Activated CD4-positive, CD25-positive, alpha-beta regulatory T cell (primary cell): ENCODE data around the gene DDX31.

ENCODE experiments used
- DNase-seq, 4 experiments: peaks; one replicate each; lab custom pipeline; 2025; lab: John Stamatoyannopoulos, UW

Gene DDX31

GRCh38 chr9:132594412-132594811, 75.4 kb downstream of the DDX31 start:
- no peak for DNase-seq

DNA sequence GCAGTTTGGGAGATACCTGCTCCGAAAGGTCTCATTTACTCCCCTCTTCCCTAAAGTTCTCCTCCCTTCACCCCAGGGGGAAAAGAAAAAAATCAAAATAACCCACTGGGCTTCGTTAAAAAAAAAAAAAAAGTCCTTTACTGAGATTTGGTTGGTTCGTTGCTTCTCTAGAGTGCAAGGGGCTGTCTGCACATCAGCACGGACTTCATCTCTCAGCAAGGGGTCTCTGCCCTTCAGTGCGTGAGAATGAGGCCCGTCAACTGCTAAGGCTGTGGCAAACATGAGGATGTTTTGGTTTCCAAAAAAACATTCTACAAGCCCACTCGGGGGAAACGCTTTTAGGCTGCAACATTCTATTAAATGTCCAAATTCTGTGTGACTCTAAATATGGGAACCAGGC, 77.3 kb downstream of the DDX31 start:
- no peak for DNase-seq

DNA sequence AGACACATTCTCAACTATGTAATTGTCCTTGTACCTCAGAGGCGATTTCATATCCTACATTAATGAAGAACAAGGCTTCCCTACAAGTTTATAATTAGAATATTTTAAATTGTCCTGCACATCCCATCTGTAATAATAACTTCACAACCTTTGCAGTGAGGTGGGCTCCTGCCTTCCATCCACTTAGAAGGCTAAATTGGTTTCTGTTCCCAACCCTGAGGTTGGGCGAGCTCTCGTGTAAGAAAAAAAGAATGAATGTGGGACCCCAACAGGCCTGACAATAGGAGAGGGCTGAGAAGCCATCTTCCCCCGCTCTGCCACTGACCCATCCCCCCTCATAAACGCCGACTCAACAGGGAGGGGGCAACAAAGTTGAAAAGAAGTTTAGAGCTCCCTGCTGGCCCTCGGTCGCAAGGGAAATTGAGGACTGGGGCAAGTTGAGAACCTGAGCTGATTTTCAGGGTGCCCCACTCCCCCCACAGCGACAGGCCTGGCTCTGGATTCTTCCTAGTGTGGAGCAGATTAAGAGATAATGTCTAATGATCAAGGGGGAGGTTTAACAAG, 78.0 kb downstream of the DDX31 start:
- no peak for DNase-seq

GRCh38 chr9:132591244-132591643, 78.5 kb downstream of the DDX31 start:
- DNase-seq: no peak

DNA sequence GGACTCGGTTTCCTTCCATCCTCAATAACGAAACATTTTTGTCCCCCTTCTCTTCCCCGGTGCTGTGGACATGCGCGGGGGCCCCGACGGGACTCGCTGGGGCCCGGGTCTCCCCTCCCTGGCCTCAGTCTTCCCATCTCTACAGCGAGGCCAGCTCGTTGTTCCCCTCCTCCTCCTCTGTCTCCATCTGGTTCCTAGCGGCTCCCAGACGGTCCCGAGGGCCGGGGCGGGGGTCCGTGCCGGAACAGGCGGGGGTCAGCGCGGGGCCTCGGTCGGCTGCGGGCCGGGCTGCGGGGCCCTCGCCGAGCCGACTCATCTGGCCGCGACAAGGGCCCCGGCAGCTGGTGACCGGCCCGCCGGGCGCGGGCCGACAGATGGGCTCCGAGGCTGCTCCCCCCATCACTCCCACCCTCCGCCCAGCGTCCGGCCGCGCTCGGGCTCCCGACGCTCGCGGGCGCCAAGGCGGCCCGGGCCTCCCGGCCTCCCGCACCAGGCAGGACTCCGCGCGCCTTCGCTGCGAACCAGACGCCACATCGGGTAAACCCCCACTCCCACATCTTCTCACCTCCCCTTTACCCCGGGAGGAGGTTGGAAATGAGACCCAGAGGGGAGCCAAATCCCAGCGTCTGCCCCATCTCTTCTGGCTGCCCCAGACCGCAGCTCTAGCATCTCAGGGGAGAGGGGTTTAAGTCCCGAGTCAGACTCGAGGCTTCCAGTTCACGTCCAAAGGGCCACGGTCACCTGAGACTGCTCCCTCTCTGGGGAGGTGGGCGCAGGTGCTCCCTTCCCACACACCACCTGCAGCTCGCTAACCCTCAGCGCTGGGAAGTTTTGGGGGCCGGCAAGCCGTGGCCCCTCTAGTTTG, 79.2 kb downstream of the DDX31 start:
- DNase-seq: no peak

GRCh38 chr9:132590037-132590317, 79.8 kb downstream of the DDX31 start:
- DNase-seq: no peak

DNA sequence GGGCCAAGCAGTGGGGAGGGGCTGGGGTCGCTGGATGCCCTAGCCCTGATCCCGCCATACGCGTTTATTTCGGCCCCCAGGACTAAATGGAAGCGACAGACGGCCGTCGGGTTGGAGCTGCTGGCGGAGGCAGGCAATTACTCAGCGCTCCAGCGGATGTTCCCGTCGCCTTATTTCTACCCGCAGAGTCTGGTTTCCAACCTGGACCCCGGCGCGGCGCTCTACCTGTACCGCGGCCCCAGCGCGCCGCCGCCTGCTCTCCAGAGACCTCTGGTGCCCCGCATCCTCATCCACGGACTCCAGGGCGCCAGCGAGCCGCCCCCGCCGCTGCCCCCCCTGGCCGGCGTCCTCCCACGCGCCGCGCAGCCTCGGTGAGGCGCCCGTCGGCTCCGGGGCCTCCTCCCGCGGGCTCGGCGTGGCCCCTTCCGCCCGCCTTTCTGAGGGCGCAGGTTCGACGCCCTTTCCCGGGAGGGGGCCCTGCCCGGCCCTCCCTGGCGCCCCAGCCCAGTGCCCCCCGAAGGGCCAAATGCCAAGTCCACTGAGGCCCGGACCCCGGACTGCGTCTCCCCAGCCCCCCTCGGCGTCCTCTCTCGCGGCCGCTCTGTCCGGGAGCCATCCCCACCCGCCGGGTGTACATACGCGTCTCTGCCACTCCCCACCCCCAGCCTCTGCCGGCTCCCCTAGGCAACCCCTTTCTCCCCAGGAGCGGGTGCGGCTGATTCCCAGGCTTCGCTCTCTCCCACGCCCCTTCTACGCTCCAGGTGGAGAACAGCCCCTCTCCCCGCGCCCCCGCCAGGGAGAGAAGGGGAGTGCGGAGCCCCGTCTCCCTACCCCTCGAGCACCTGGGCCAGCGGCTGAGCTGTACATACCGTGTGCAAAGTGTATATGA, 80.4 kb downstream of the DDX31 start:
- DNase-seq: no peak

DNA sequence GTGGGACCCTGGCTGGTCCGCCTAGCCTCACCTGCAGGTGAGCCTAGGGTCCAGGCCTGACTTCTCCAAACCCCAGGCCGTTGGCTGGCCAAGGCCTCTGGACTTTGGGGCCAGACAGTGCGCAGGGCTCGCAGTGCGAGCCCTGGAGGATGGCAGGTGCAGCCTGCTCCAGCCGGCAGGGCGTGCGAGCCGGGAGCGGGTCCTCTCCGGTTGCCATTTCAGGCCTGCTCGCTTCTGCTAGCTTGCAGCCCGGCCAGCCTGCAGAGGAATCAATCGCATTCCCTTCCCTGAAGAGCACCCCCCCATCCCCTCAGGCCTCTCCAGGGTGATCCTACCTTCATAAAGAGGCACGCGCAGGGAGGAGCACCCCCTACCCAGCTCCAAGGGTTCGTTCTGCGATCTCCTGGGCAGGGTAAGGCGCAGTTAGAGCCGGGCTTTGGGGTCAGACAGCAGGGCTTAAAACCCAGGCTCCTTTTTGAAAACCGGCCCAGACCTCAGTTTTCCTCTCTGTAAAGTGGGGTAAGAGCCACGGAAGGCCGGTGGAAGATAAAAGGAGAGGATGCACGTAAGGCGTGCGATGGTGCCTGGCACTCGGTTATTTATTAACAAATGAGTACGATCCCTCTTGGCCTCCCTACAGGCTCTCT, 81.2 kb downstream of the DDX31 start:
- DNase-seq: no peak

DNA sequence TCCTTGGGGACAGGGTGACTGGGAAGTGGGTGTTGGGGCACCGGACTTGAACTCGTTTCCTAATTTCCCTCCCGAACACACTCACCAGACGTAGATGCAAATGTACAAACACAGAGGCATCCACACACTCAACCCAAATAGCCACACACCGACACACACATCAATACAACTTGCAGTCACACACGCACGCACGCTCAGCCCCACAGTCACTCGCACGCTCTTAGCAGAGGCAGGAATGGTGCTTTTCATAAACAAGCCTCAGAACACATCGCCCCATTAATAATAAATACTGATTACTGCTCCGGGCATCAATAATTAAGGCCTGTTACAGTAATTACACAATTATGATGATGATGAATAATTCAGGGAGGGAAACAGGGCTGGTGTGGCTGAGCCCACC, 81.7 kb downstream of the DDX31 start:
- DNase-seq: no peak

DNA sequence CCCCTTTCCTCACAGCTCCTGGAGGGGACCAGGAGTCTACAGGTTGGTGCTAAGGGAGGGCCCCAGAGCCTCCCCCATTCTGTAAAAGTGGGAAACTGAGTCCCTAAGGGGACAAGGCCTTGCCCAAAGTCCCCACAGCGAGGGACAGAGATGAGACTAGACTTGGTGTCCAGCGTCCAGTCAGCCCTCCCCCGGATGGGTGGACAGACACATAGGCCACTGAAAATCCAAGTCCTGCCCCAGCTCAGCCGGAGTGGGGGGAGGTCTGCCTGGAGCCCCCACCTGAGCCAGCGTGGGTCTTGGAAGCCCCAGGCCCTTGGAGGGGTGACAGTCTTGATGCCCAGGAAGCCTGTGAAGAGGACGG, 82.2 kb downstream of the DDX31 start:
- no peak for DNase-seq

DNA sequence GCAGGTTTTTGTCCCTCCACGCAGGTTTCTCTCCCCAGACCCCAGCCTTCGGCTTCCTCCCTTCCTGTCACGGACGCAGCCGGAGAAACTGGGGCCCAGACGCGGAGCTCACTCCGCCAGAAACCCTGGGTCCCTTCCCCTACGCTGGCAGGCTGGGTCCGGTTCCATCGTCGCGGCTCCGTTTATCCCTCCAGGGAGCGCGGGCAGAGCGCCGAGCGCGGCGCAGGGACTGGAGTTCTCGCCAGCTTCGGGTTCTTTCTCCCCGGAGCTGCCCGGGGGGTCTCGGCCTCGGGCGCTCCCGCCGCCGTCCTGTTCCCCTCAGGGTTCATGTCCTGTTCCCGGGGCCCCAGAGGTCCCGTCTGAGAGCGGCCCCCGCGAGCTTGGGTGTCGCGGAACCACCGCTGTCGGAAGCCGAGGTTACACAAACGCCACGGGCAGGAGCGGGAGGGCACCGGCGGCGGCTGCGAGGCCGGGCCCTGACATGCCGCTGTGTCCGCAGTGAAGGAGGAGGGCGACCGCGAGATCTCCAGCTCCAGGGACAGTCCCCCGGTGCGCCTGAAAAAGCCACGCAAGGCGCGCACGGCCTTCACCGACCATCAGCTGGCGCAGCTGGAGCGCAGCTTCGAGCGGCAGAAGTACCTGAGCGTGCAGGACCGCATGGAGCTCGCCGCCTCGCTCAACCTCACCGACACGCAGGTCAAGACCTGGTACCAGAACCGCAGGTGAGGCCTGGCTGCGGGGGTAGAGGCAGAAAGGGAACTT, 82.8 kb downstream of the DDX31 start:
- no peak for DNase-seq

DNA sequence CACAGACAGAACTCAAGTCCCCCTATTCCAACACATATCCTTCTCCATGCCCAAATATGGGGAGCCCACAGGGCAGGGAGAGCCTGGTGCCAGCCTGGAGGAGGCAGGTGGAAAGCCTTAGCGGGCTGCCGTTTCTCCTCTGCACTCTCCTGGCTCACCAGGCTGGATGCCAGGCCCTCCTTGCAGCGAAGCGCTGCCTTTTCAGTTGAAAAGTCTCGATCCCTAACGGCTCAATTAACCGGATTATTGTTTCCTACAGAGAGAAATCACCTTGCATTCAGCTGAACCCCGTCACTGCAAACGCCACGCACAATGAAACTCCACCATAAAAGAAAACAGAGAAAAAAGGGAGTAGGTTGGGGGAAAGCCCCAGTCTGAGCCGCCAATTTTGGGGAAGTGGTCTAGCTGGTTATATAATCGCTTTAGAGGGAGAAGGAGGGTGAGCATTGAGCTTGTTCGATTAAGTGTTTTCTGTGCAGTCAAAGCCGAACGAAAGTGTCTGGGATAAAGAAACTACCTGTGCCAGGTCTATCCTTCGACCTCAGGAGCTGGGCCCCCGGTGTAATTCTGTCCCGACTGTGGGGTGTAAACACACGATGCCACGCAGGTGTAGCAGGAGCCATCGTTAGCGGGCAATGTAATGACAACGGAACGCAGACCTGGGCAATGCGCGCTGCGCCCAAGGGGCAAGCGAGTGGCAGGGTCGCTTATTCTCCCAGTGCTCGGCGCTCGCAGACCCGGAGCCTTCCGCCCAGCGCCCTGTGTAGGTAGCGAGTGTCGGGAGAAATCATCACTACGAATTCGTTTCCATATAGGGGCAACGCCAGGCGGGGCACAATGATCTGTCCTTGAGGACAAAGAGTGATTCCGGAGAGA, 83.6 kb downstream of the DDX31 start:
- no peak for DNase-seq

GRCh38 chr9:132584601-132585560, 84.9 kb downstream of the DDX31 start:
- DNase-seq: no peak

GRCh38 chr9:132583584-132584304, 86.0 kb downstream of the DDX31 start:
- no peak for DNase-seq

GRCh38 chr9:132582786-132583583, 86.8 kb downstream of the DDX31 start:
- DNase-seq: no peak

DNA sequence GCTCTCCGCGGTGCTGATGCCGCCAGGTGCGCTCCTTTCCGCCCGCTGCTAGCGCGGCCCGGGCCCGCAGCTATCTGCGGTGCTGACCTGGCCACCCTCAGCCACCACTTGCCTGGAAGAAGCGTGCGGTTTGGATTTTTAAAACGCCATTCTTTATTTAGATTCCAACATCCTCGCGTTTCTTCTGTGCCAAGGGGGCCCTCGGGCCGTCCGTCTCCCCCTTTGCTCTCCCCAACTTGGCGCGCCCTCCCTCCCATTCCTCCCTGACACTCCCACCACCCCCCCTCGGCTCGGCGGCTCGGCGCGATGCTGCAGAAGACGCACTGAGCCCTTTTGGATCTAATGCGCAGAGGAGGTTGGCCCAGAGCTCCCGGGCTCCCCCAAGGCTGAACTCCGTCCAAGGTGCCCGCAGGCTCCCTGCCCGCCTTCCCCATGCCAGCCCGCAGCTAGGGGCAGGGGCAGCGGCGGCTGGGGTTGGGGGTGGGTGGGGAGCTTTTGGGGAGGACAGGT, 87.5 kb downstream of the DDX31 start, which contains the start of gene BARHL1:
TSS of gene BARHL1 (plus strand) at position 331 of the 510 bp plus-strand sequence. CDS start 192 bp downstream, outside the sequence.
- no peak for DNase-seq

GRCh38 chr9:132579427-132579798, 90.4 kb downstream of the DDX31 start:
- DNase-seq: no peak
